ENCODE data around the gene STK39.

STK39 gene

DNA sequence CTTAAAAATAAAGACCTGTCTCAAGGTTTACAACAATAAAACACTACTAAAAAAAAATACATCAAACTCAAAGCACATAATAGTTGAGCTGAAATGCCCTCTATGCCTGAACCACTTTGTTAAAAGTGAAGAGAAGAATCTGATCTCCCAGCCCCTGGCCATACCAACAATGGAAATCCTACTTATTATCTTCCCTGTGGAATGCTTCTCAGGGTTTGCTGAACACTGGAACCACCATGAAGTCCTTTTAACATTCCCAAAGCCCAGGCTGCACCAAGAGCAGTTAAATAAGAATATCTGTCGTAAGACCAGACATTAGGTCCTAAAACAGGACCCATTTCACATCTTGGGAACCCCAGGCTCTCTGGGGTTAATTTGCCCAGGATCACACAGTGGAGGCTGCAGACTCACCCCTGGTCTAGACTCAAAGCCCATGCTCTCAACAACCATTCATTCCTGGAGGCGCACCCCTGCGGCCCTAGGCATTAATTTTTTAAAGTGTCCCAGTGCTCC is 285.8 kb downstream of the STK39 start:
- no peak for DNase-seq (ENCODE audit: low read depth, low spot score)
- Histone ChIP-seq H3K9ac (ENCODE audit: insufficient read length, low read depth) (no peak overlapping the region), H3K4me3 (ENCODE audit: insufficient read length, low read depth) (no peak overlapping the region), H3K4me1 (ENCODE audit: insufficient read depth, insufficient read length) (peaks cover 3% of the 10 kb centered on the region), H3K27me3 (ENCODE audit: insufficient read depth, insufficient read length) (no peaks in the 10 kb centered on the region), H3K9me3 (ENCODE audit: insufficient read depth, low read length) (no peaks in the 10 kb centered on the region), H3K36me3 (ENCODE audit: insufficient read depth, insufficient read length, low read length) (no peaks in the 10 kb centered on the region)
- TF ChIP-seq YY1 (IDR thresholded peaks at IDR 0.05; ENCODE audit: insufficient read depth, insufficient read length): no peak
- TF ChIP-seq ZNF274 (IDR thresholded peaks at IDR 0.05; ENCODE audit: low read depth, low read length): no peak
- TF ChIP-seq SUZ12 (IDR thresholded peaks at IDR 0.05; ENCODE audit: extremely low read depth, insufficient read depth, insufficient read length): no peak

DNA sequence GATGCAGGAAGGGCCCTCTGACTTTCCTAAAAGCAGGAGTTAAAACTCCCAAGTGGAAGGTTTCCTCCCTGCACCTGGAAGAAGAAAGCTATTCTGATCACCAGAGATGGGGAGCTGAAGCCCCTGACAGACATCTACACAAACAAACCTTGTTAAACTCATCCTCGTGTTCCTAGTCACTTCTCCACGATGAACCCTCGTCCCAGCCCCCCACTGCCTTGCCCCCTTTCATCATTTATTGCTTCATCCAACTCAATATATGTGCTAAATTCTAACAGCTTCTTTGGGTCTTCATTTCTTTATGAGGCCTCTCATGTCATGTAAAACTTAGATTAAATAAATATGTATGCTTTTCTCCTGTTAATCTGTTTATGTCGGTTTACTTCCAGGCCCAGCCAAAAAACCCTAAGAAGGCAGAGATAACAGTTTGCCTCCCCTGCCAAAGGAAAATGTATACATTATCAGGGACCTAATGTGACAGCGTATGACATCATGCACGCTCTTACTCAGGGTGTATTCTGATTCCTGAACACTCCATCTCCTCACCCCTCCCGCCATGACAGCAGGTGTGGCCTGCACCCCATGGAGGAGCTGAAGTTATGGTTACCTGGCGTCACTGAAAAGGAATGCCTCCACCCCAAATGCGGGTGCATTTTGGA is 287.2 kb downstream of the STK39 start:
- Histone ChIP-seq H3K27me3 (ENCODE audit: insufficient read depth, insufficient read length) (no peaks in the 10 kb centered on the region), H3K9me3 (ENCODE audit: insufficient read depth, low read length) (no peaks in the 10 kb centered on the region), H3K4me3 (ENCODE audit: insufficient read length, low read depth) (no peak overlapping the region), H3K36me3 (ENCODE audit: insufficient read depth, insufficient read length, low read length) (no peaks in the 10 kb centered on the region), H3K4me1 (ENCODE audit: insufficient read depth, insufficient read length) (peaks cover 3% of the 10 kb centered on the region), H3K9ac (ENCODE audit: insufficient read length, low read depth) (no peak overlapping the region)
- TF ChIP-seq YY1 (IDR thresholded peaks at IDR 0.05; ENCODE audit: insufficient read depth, insufficient read length) (no peak), SUZ12 (IDR thresholded peaks at IDR 0.05; ENCODE audit: extremely low read depth, insufficient read depth, insufficient read length) (no peak), ZNF274 (IDR thresholded peaks at IDR 0.05; ENCODE audit: low read depth, low read length) (no peak)
- DNase-seq (ENCODE audit: low read depth, low spot score): no peak

DNA sequence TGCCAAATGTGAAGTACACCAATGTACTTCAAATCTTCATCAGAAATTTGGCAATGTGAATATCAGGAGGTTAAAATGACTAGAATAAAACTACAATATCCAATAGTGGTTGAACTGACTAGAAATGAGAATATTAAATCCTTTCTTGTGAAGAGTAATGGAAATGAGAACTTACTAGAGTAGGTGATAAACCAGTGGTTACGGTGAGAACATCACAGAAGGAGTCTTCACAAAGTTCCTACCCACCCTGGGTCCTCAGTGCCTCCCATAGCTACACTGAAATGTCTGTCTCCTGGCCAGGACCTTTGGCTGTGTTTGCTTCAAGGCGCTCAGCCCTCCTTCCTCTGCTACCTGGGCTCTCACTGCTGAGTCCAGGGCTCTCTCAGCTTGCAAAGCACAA is 289.7 kb downstream of the STK39 start:
- Histone ChIP-seq H3K9me3 (ENCODE audit: insufficient read depth, low read length) (no peaks in the 10 kb centered on the region), H3K4me1 (ENCODE audit: insufficient read depth, insufficient read length) (peaks cover 3% of the 10 kb centered on the region), H3K9ac (ENCODE audit: insufficient read length, low read depth) (no peak overlapping the region), H3K27me3 (ENCODE audit: insufficient read depth, insufficient read length) (no peaks in the 10 kb centered on the region), H3K36me3 (ENCODE audit: insufficient read depth, insufficient read length, low read length) (no peaks in the 10 kb centered on the region), H3K4me3 (ENCODE audit: insufficient read length, low read depth) (no peak overlapping the region)
- TF ChIP-seq SUZ12 (IDR thresholded peaks at IDR 0.05; ENCODE audit: extremely low read depth, insufficient read depth, insufficient read length) (no peak), YY1 (IDR thresholded peaks at IDR 0.05; ENCODE audit: insufficient read depth, insufficient read length) (no peak), ZNF274 (IDR thresholded peaks at IDR 0.05; ENCODE audit: low read depth, low read length) (no peak)
- no peak for DNase-seq (ENCODE audit: low read depth, low spot score)

DNA sequence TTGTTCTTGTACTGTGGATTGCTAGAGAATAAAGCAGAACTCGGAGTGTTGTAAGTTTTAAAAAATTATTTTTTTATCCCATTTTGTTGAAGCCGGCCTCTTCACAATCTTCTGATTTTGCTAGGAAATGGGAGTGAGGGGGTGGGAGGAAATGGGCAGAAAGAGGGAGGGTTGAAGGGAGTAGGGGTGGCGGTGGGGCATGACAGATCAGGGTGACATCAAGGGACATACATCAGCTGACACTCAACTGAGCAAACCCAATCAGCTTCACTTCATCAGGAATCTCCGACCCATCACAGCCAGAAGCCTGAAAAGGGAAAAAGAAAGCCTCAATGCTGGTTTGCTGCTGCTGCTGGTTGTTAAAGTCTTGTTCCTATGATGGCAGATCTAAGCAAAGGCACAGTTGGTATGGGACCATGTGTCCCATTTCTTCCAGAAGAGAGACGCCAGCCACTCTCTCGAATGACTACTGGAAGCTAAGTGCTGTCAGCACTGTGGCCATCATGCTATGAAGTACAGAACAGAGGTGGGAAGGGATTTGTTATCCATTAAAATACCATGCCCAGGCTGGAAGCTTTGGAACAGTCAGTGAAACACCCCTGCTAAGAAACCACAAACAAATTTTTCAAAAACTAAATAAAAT is 292.0 kb downstream of the STK39 start:
- TF ChIP-seq ZNF274 (IDR thresholded peaks at IDR 0.05; ENCODE audit: low read depth, low read length) (no peak), SUZ12 (IDR thresholded peaks at IDR 0.05; ENCODE audit: extremely low read depth, insufficient read depth, insufficient read length) (no peak), YY1 (IDR thresholded peaks at IDR 0.05; ENCODE audit: insufficient read depth, insufficient read length) (no peak)
- Histone ChIP-seq H3K9me3 (ENCODE audit: insufficient read depth, low read length) (no peaks in the 10 kb centered on the region), H3K9ac (ENCODE audit: insufficient read length, low read depth) (no peak overlapping the region), H3K4me1 (ENCODE audit: insufficient read depth, insufficient read length) (no peaks in the 10 kb centered on the region), H3K4me3 (ENCODE audit: insufficient read length, low read depth) (no peak overlapping the region), H3K27me3 (ENCODE audit: insufficient read depth, insufficient read length) (no peaks in the 10 kb centered on the region), H3K36me3 (ENCODE audit: insufficient read depth, insufficient read length, low read length) (no peaks in the 10 kb centered on the region)
- DNase-seq (ENCODE audit: low read depth, low spot score): no peak

DNA sequence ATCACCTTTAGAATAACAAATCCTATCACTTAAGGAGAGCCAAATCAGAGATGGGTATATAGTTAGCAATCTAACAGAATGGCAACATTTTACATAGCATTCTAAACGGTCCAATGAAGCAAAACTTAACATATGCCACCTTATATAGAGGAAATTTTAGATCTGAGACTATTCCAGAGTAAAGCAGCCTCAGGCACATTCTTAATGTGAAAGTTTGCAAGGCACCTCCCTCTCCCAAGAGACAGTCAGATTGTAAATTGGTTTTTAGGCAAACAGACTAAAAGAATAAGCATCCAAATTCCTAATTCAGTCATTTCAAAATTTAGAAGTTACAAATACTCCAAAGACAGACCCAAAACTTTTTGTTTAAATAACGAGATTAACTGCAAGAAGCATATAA is 292.9 kb downstream of the STK39 start:
- H3K36me3 ChIP-seq (ENCODE audit: insufficient read depth, insufficient read length, low read length): no peaks in the 10 kb centered on the region
- no peaks in the 10 kb centered on the region for H3K9me3 ChIP-seq (ENCODE audit: insufficient read depth, low read length)
- no peak overlapping the region for H3K4me3 ChIP-seq (ENCODE audit: insufficient read length, low read depth)
- no peak overlapping the region for H3K9ac ChIP-seq (ENCODE audit: insufficient read length, low read depth)
- no peaks in the 10 kb centered on the region for H3K27me3 ChIP-seq (ENCODE audit: insufficient read depth, insufficient read length)
- DNase-seq (ENCODE audit: low read depth, low spot score): no peak
- TF ChIP-seq YY1 (IDR thresholded peaks at IDR 0.05; ENCODE audit: insufficient read depth, insufficient read length) (no peak), ZNF274 (IDR thresholded peaks at IDR 0.05; ENCODE audit: low read depth, low read length) (no peak)
- no peaks in the 10 kb centered on the region for H3K4me1 ChIP-seq (ENCODE audit: insufficient read depth, insufficient read length)

DNA sequence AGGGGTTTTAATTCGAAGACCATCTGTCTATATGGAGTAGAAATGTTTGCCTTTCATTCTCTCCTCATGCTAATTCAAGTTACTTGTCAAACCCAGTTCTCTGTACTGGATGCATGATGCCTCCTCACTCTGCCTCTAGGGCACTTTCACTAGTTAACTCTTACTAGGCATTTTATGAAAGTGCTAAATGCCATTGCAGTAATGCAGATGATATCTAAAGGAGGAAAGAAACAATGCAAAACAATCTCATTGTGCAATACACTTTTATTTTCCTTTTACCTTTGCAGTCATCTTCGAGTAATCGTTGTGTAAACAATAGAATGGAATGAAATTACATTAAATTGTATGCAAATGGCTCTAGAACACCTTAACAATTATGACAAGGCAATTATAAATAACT is 293.6 kb downstream of the STK39 start:
- no peaks in the 10 kb centered on the region for H3K36me3 ChIP-seq (ENCODE audit: insufficient read depth, insufficient read length, low read length)
- no peaks in the 10 kb centered on the region for H3K27me3 ChIP-seq (ENCODE audit: insufficient read depth, insufficient read length)
- H3K9me3 ChIP-seq (ENCODE audit: insufficient read depth, low read length): no peaks in the 10 kb centered on the region
- DNase-seq (ENCODE audit: low read depth, low spot score): no peak
- no peak overlapping the region for H3K4me3 ChIP-seq (ENCODE audit: insufficient read length, low read depth)
- H3K9ac ChIP-seq (ENCODE audit: insufficient read length, low read depth): no peak overlapping the region
- no peaks in the 10 kb centered on the region for H3K4me1 ChIP-seq (ENCODE audit: insufficient read depth, insufficient read length)
- no peak for TF ChIP-seq ZNF274 (IDR thresholded peaks at IDR 0.05; ENCODE audit: low read depth, low read length)
- TF ChIP-seq SUZ12 (IDR thresholded peaks at IDR 0.05; ENCODE audit: extremely low read depth, insufficient read depth, insufficient read length): no peak
- no peak for TF ChIP-seq YY1 (IDR thresholded peaks at IDR 0.05; ENCODE audit: insufficient read depth, insufficient read length)

DNA sequence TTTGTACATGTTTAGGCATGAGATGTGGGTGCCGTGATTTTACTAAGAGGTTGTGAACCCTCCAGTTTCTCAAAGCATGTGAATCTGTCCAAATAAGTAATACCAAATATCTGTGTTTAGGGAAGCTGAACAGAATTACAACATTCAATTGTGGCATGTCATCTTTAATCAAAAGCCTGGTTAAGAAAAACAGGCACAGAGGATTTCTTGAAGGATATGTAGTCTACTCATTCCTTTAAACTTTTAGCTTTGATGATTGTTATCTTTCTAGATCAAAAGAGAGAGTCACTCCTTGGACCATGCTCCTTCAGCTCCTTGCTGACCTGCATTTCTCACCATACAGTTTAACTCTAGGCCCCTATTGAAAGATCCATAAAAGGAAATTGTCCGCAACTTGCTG is 296.8 kb downstream of the STK39 start:
- no peak for DNase-seq (ENCODE audit: low read depth, low spot score)
- Histone ChIP-seq H3K9ac (ENCODE audit: insufficient read length, low read depth) (no peak overlapping the region), H3K4me1 (ENCODE audit: insufficient read depth, insufficient read length) (no peaks in the 10 kb centered on the region), H3K9me3 (ENCODE audit: insufficient read depth, low read length) (no peaks in the 10 kb centered on the region), H3K4me3 (ENCODE audit: insufficient read length, low read depth) (no peak overlapping the region), H3K36me3 (ENCODE audit: insufficient read depth, insufficient read length, low read length) (no peaks in the 10 kb centered on the region), H3K27me3 (ENCODE audit: insufficient read depth, insufficient read length) (no peaks in the 10 kb centered on the region)
- TF ChIP-seq YY1 (IDR thresholded peaks at IDR 0.05; ENCODE audit: insufficient read depth, insufficient read length) (no peak), SUZ12 (IDR thresholded peaks at IDR 0.05; ENCODE audit: extremely low read depth, insufficient read depth, insufficient read length) (no peak), ZNF274 (IDR thresholded peaks at IDR 0.05; ENCODE audit: low read depth, low read length) (no peak)
